ENCODE data around the gene TBC1D4. TPM values are rescaled to one million over a fixed set of nuclear protein-coding genes. Genes with fewer than 3 reads are reported as not detected.

TBC1D4 gene
- polyA plus RNA-seq, 1 donor from 2014 or later = 3.9 TPM

DNA sequence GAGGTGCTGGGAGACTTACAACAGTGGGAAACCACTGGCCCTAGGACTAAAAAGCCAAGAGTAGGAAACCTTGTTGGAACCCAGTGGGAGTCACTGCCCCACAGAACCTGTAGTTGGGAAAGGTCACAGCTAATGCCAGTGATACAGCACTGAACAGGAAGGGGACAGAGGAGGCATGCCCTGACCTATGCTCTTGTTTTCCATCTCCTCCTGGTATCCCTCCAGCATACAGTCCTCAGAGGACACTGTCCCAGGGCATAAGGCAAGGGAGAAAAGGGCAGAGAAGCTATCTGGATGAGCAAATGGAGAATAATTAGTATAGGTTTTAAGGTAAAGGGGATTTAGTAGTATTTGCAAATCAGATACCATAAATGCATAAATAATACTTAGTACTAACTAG, 11.2 kb upstream of the TBC1D4 start:
- H3K9me2 ChIP-seq (ENCODE audit: insufficient read depth, low read length) = no peaks in the 10 kb centered on the region
- no peak overlapping the region for H3K27ac ChIP-seq (ENCODE audit: low read length)
- no peak overlapping the region for H3K4me2 ChIP-seq (ENCODE audit: low read length)
- no peak overlapping the region for H3K4me3 ChIP-seq (ENCODE audit: low read length)
- no peaks in the 10 kb centered on the region for H3K79me2 ChIP-seq (replicated peaks; ENCODE audit: insufficient read depth, low read length)
- no peaks in the 10 kb centered on the region for H3F3A ChIP-seq (ENCODE audit: insufficient read depth, low read length, poor library complexity, severe bottlenecking)
- H3K27me3 ChIP-seq (ENCODE audit: insufficient read depth, low read depth, low read length) = no peaks in the 10 kb centered on the region
- H3K36me3 ChIP-seq (ENCODE audit: insufficient read depth, low read length) = no peaks in the 10 kb centered on the region
- H2AFZ ChIP-seq (ENCODE audit: low read depth, low read length) = no peak overlapping the region
- no peak overlapping the region for H3K9ac ChIP-seq (ENCODE audit: low read length)
- TF ChIP-seq POLR2AphosphoS5 (IDR thresholded peaks at IDR 0.05) (no peak), EZH2 (IDR thresholded peaks at IDR 0.05; ENCODE audit: borderline replicate concordance, insufficient read depth, low read length, poor library complexity, severe bottlenecking) (no peak)
- no peaks in the 10 kb centered on the region for H4K20me1 ChIP-seq (ENCODE audit: insufficient read depth)
- H3K9me3 ChIP-seq (ENCODE audit: low read length) = no peaks in the 10 kb centered on the region

GRCh38 chr13:75492389-75492788, 10.4 kb upstream of the TBC1D4 start:
- Histone ChIP-seq H3K36me3 (ENCODE audit: insufficient read depth, low read length) (no peaks in the 10 kb centered on the region), H3K27ac (ENCODE audit: low read length) (no peak overlapping the region), H3K27me3 (ENCODE audit: insufficient read depth, low read depth, low read length) (no peaks in the 10 kb centered on the region), H4K20me1 (ENCODE audit: insufficient read depth) (no peaks in the 10 kb centered on the region), H3K9me2 (ENCODE audit: insufficient read depth, low read length) (no peaks in the 10 kb centered on the region), H3K4me3 (ENCODE audit: low read length) (no peak overlapping the region), H3F3A (ENCODE audit: insufficient read depth, low read length, poor library complexity, severe bottlenecking) (no peaks in the 10 kb centered on the region), H3K4me2 (ENCODE audit: low read length) (no peak overlapping the region), H3K79me2 (replicated peaks; ENCODE audit: insufficient read depth, low read length) (no peaks in the 10 kb centered on the region), H3K9ac (ENCODE audit: low read length) (no peak overlapping the region), H3K9me3 (ENCODE audit: low read length) (no peaks in the 10 kb centered on the region), H2AFZ (ENCODE audit: low read depth, low read length) (no peak overlapping the region)
- TF ChIP-seq SMC3 (conservative IDR thresholded peaks at IDR 0.05; ENCODE audit: poor library complexity) (no peak), RAD21 (conservative IDR thresholded peaks at IDR 0.05) (no peak), REST (IDR thresholded peaks at IDR 0.05; ENCODE audit: borderline replicate concordance) (no peak), TAF1 (IDR thresholded peaks at IDR 0.05; ENCODE audit: low read depth) (no peak), EZH2 (IDR thresholded peaks at IDR 0.05; ENCODE audit: borderline replicate concordance, insufficient read depth, low read length, poor library complexity, severe bottlenecking) (no peak), POLR2AphosphoS5 (IDR thresholded peaks at IDR 0.05) (no peak), CTCF (IDR thresholded peaks at IDR 0.05; ENCODE audit: poor library complexity, severe bottlenecking) (no peak), MXI1 (conservative IDR thresholded peaks at IDR 0.05; ENCODE audit: poor library complexity, severe bottlenecking) (no peak), EP300 (conservative IDR thresholded peaks at IDR 0.05; ENCODE audit: poor library complexity, severe bottlenecking) (no peak)

GRCh38 chr13:75491376-75491775, 9.4 kb upstream of the TBC1D4 start:
- H3K36me3 ChIP-seq (ENCODE audit: insufficient read depth, low read length) = no peaks in the 10 kb centered on the region
- no peaks in the 10 kb centered on the region for H3K9me2 ChIP-seq (ENCODE audit: insufficient read depth, low read length)
- H3K4me3 ChIP-seq (ENCODE audit: low read length) = no peak overlapping the region
- H4K20me1 ChIP-seq (ENCODE audit: insufficient read depth) = no peaks in the 10 kb centered on the region
- H2AFZ ChIP-seq (ENCODE audit: low read depth, low read length) = no peak overlapping the region
- TF ChIP-seq REST (IDR thresholded peaks at IDR 0.05; ENCODE audit: borderline replicate concordance) (no peak), EZH2 (IDR thresholded peaks at IDR 0.05; ENCODE audit: borderline replicate concordance, insufficient read depth, low read length, poor library complexity, severe bottlenecking) (no peak), CTCF (IDR thresholded peaks at IDR 0.05; ENCODE audit: poor library complexity, severe bottlenecking) (no peak), TAF1 (IDR thresholded peaks at IDR 0.05; ENCODE audit: low read depth) (no peak), EP300 (conservative IDR thresholded peaks at IDR 0.05; ENCODE audit: poor library complexity, severe bottlenecking) (no peak), MXI1 (conservative IDR thresholded peaks at IDR 0.05; ENCODE audit: poor library complexity, severe bottlenecking) (no peak), SMC3 (conservative IDR thresholded peaks at IDR 0.05; ENCODE audit: poor library complexity) (no peak), POLR2AphosphoS5 (IDR thresholded peaks at IDR 0.05) (no peak), RAD21 (conservative IDR thresholded peaks at IDR 0.05) (no peak)
- no peak overlapping the region for H3K4me2 ChIP-seq (ENCODE audit: low read length)
- no peak overlapping the region for H3K27ac ChIP-seq (ENCODE audit: low read length)
- no peak overlapping the region for H3K9ac ChIP-seq (ENCODE audit: low read length)
- no peaks in the 10 kb centered on the region for H3K79me2 ChIP-seq (replicated peaks; ENCODE audit: insufficient read depth, low read length)
- no peaks in the 10 kb centered on the region for H3K27me3 ChIP-seq (ENCODE audit: insufficient read depth, low read depth, low read length)
- H3F3A ChIP-seq (ENCODE audit: insufficient read depth, low read length, poor library complexity, severe bottlenecking) = no peaks in the 10 kb centered on the region
- H3K9me3 ChIP-seq (ENCODE audit: low read length) = no peaks in the 10 kb centered on the region
